HEK293 (cell line): Measurements from ENCODE around the gene HEPH.

Source experiments
- CTCF ChIA-PET: fragments of 350-600 bp; formaldehyde crosslinking; extraction: SDS; loops from one replicate; lab custom pipeline; 2021; ENCODE audit warnings: antibody characterized with exemption; lab: Yijun Ruan, JAX
- POLR2A ChIA-PET: fragments of 300-600 bp; formaldehyde crosslinking; extraction: SDS; loops from one replicate; lab custom pipeline; 2020; ENCODE audit warnings: antibody characterized with exemption, inconsistent platforms; lab: Yijun Ruan, JAX
- H3K27ac ChIP-seq: fragments of 200-500 bp; sonication (Bioruptor generic); 2 replicates; pipeline ENCODE4 v1.5.1; 2014; ENCODE audit warnings: low read depth, low read length, control low read depth, inconsistent platforms; ENCODE audit errors: extremely low read depth
- H3K36me3 ChIP-seq, 2 experiments: fragments of 200-500 bp in 1 of 2; sonication (Bioruptor generic) in 1 of 2; 1 replicate in 1 of 2; 2 replicates in 1 of 2; pipeline ENCODE4 v1.5.1; 2014 to 2017; ENCODE audit warnings: inconsistent platforms in 2 of 2, low read length in 2 of 2; ENCODE audit not compliant: control insufficient read depth in 2 of 2, insufficient read depth in 1 of 2
- H3K4me1 ChIP-seq: fragments of 200-500 bp; sonication (Bioruptor generic); 2 replicates; pipeline ENCODE4 v1.5.1; 2014; ENCODE audit warnings: mild to moderate bottlenecking, low read length, inconsistent platforms; ENCODE audit not compliant: control insufficient read depth, insufficient read depth
- H3K4me3 ChIP-seq: 2 replicates; pipeline ENCODE4 v1.5.1; 2011; ENCODE audit warnings: low read depth, mild to moderate bottlenecking, control low read depth, low read length, moderate library complexity
- H3K9me3 ChIP-seq: fragments of 200-500 bp; sonication (Bioruptor generic); 2 replicates; pipeline ENCODE4 v1.5.1; 2014; ENCODE audit warnings: low read depth, low read length, inconsistent platforms; ENCODE audit not compliant: control insufficient read depth, insufficient read depth
- ELK4 ChIP-seq: IDR thresholded peaks from 2 replicates; pipeline ENCODE4 v1.6.1; 2011; ENCODE audit warnings: mild to moderate bottlenecking, low read depth, low read length, borderline replicate concordance
- GLI4 ChIP-seq: fragments of 450-650 bp; formaldehyde crosslinking; IDR thresholded peaks from 2 replicates; pipeline ENCODE4 v1.5.1; 2016; ENCODE audit warnings: missing biosample characterization, missing genetic modification characterization
- SP3 ChIP-seq: fragments of 450-650 bp; formaldehyde crosslinking; IDR thresholded peaks from 2 replicates; pipeline ENCODE4 v1.5.1; 2016; ENCODE audit warnings: missing biosample characterization, missing genetic modification characterization
- ZBTB20 ChIP-seq: fragments of 450-650 bp; formaldehyde crosslinking; IDR thresholded peaks from 2 replicates; pipeline ENCODE4 v1.5.1; 2016; ENCODE audit warnings: missing biosample characterization, missing genetic modification characterization
- ZBTB49 ChIP-seq: fragments of 450-650 bp; formaldehyde crosslinking; IDR thresholded peaks from 2 replicates; pipeline ENCODE4 v1.5.1; 2016; ENCODE audit warnings: missing biosample characterization, missing genetic modification characterization, low read depth
- ZNF155 ChIP-seq: fragments of 450-650 bp; formaldehyde crosslinking; IDR thresholded peaks from 2 replicates; pipeline ENCODE4 v1.5.1; 2016; ENCODE audit warnings: missing biosample characterization, missing genetic modification characterization
- ZNF157 ChIP-seq: fragments of 450-650 bp; formaldehyde crosslinking; IDR thresholded peaks from 2 replicates; pipeline ENCODE4 v1.5.1; 2016; ENCODE audit warnings: missing biosample characterization, missing genetic modification characterization
- ZNF23 ChIP-seq: fragments of 450-650 bp; formaldehyde crosslinking; IDR thresholded peaks from 2 replicates; pipeline ENCODE4 v1.5.1; 2016; ENCODE audit warnings: missing biosample characterization, missing genetic modification characterization, borderline replicate concordance
- ZNF239 ChIP-seq: fragments of 450-650 bp; formaldehyde crosslinking; IDR thresholded peaks from 2 replicates; pipeline ENCODE4 v1.5.1; 2016; ENCODE audit warnings: missing biosample characterization, missing genetic modification characterization
- ZNF354C ChIP-seq: fragments of 450-650 bp; formaldehyde crosslinking; IDR thresholded peaks from 2 replicates; pipeline ENCODE4 v1.5.1; 2016; ENCODE audit warnings: missing biosample characterization, missing genetic modification characterization, low read depth, borderline replicate concordance
- ZNF404 ChIP-seq: fragments of 450-650 bp; formaldehyde crosslinking; IDR thresholded peaks from 2 replicates; pipeline ENCODE4 v1.5.1; 2017; ENCODE audit warnings: missing biosample characterization, missing genetic modification characterization
- ZNF513 ChIP-seq: fragments of 450-650 bp; IDR thresholded peaks from 2 replicates; pipeline ENCODE4 v1.5.1; 2018; ENCODE audit warnings: missing biosample characterization, missing genetic modification characterization
- ZNF544 ChIP-seq: fragments of 450-650 bp; formaldehyde crosslinking; IDR thresholded peaks from 2 replicates; pipeline ENCODE4 v1.5.0; 2017; ENCODE audit warnings: missing biosample characterization, missing genetic modification characterization
- ZNF596 ChIP-seq: fragments of 450-650 bp; IDR thresholded peaks from 2 replicates; pipeline ENCODE4 v1.5.0; 2018; ENCODE audit warnings: missing biosample characterization, mild to moderate bottlenecking, missing genetic modification characterization, moderate library complexity
- ZNF629 ChIP-seq: fragments of 450-650 bp; formaldehyde crosslinking; IDR thresholded peaks from 2 replicates; pipeline ENCODE4 v1.5.1; 2017; ENCODE audit warnings: missing biosample characterization, missing genetic modification characterization
- ZNF654 ChIP-seq: fragments of 450-650 bp; formaldehyde crosslinking; IDR thresholded peaks from 2 replicates; pipeline ENCODE4 v1.5.1; 2016; ENCODE audit warnings: low read depth, missing biosample characterization, missing genetic modification characterization
- ZNF768 ChIP-seq: fragments of 450-650 bp; formaldehyde crosslinking; IDR thresholded peaks from 2 replicates; pipeline ENCODE4 v1.5.1; 2018; ENCODE audit warnings: missing biosample characterization, mild to moderate bottlenecking, missing genetic modification characterization
- ZSCAN30 ChIP-seq: fragments of 450-650 bp; IDR thresholded peaks from 2 replicates; pipeline ENCODE4 v1.5.1; 2018; ENCODE audit warnings: missing biosample characterization, mild to moderate bottlenecking, missing genetic modification characterization, moderate library complexity
- ZSCAN5A ChIP-seq: fragments of 450-650 bp; formaldehyde crosslinking; IDR thresholded peaks from 2 replicates; pipeline ENCODE4 v1.5.1; 2016; ENCODE audit warnings: missing biosample characterization, missing genetic modification characterization

The HEPH gene

GRCh38 chrX:66164931-66165330, 884 bp downstream of the HEPH start:
- H3K27ac ChIP-seq: no peak overlapping the region
- CTCF ChIA-PET: interaction anchor here (0.9 kb wide), 1 partner anchor 37 kb away, joined by 4 read pairs; no protein-coding TSS in a partner anchor
- POLR2A ChIA-PET: no interaction called here
- no peak for TF ChIP-seq ZBTB20 (tag by site-specific recombination)
- no peak for TF ChIP-seq ZSCAN30 (tag by site-specific recombination)
- no peak for TF ChIP-seq ZBTB49 (tag by site-specific recombination)
- no peak for TF ChIP-seq ZNF23
- TF ChIP-seq ZNF239 (tag by site-specific recombination): no peak
- TF ChIP-seq ZNF513 (tag by site-specific recombination): no peak
- no peak for TF ChIP-seq ZNF544
- TF ChIP-seq ZNF155 (tag by site-specific recombination): no peak
- no peak for TF ChIP-seq SP3 (tag by site-specific recombination)
- no peak for TF ChIP-seq ZNF157 (tag by site-specific recombination)
- TF ChIP-seq ZNF404 (tag by site-specific recombination): no peak
- H3K4me3 ChIP-seq: no peak overlapping the region
- no peaks in the 10 kb centered on the region for H3K36me3 ChIP-seq
- no peaks in the 10 kb centered on the region for H3K9me3 ChIP-seq
- no peaks in the 10 kb centered on the region for H3K4me1 ChIP-seq

- CTCF ChIA-PET: no interaction called here
- TF ChIP-seq ZNF654 (tag by site-specific recombination): no peak
- no peak for TF ChIP-seq ZNF768 (tag by site-specific recombination)
- no peak for TF ChIP-seq ZSCAN5A
- no peak for TF ChIP-seq ELK4
- no peak for TF ChIP-seq ZNF23
- TF ChIP-seq ZNF239 (tag by site-specific recombination): no peak
- TF ChIP-seq ZNF596 (tag by site-specific recombination): no peak
- TF ChIP-seq ZNF629 (tag by site-specific recombination): no peak
- TF ChIP-seq ZNF354C: no peak
- no peak for TF ChIP-seq GLI4 (tag by site-specific recombination)
- no peaks in the 10 kb centered on the region for H3K4me1 ChIP-seq
- H3K27ac ChIP-seq: no peak overlapping the region
- no peaks in the 10 kb centered on the region for H3K36me3 ChIP-seq
- POLR2A ChIA-PET: no interaction called here
- H3K9me3 ChIP-seq: no peaks in the 10 kb centered on the region
- no peak overlapping the region for H3K4me3 ChIP-seq
These were observed 2.6 kb downstream of the HEPH start for GRCh38 chrX:66166671-66167070.
